HepG2 (cell line): Measurements from ENCODE around the gene TCL1A. TPM values are rescaled to one million over a fixed set of nuclear protein-coding genes. Genes with fewer than 3 reads are reported as not detected.

ENCODE experiments used
- ATAC-seq: fragments of 200-7000 bp; cut with Tn5 transposase; 3 replicates; pipeline ENCODE4 v1.9.1; 2020; ENCODE audit warnings: mild to moderate bottlenecking, moderate library complexity
- BruUV-seq: library from RNA; stranded (reverse); fragments of 400-500 nt; replicated peaks from 2 replicates; lab custom pipeline; 2021; lab: Mats Ljungman, UMichigan
- CTCF ChIA-PET: fragments of 300-600 bp; formaldehyde crosslinking; extraction: SDS; loops from one replicate; lab custom pipeline; 2021; ENCODE audit warnings: low total read pairs, inconsistent platforms, low intra/inter-chr PET ratio; lab: Yijun Ruan, JAX
- POLR2A ChIA-PET: fragments of 350-600 bp; sonication (Branson Sonifier 250); formaldehyde crosslinking; loops from one replicate; lab custom pipeline; 2020; ENCODE audit warnings: antibody characterized with exemption, inconsistent platforms; lab: Yijun Ruan, JAX
- DNase-seq: peaks from one replicate; pipeline ENCODE4 v3.0.0-alpha.2; 2015; ENCODE audit warnings: low spot score
- FAIRE-seq: peaks from 3 replicates; lab custom pipeline; 2011; peaks lifted over from hg19 to GRCh38; lab: Jason Lieb, UNC
- H2AFZ ChIP-seq: one replicate; pipeline ENCODE4 v1.6.1; 2011; ENCODE audit warnings: low read length, inconsistent platforms
- H3K27ac ChIP-seq: fragments of 300-600 bp; 3 replicates; pipeline ENCODE4 v1.8.0; 2011; ENCODE audit warnings: mixed run types, mild to moderate bottlenecking, mixed read lengths, low read length, inconsistent platforms; ENCODE audit not compliant: insufficient read depth; ENCODE audit errors: extremely low read length
- H3K27me3 ChIP-seq, 2 experiments: fragments of 200-600 bp in 1 of 2; 2 replicates in 1 of 2; 3 replicates in 1 of 2; pipeline versions ENCODE4 v1.6.0 to v1.8.0; 2011; ENCODE audit warnings: low read length in 2 of 2, mild to moderate bottlenecking in 2 of 2, moderate library complexity in 2 of 2, inconsistent platforms in 1 of 2; ENCODE audit not compliant: insufficient read depth in 2 of 2, control insufficient read depth in 1 of 2
- H3K36me3 ChIP-seq, 2 experiments: fragments of 200-600 bp in 1 of 2; replicated peaks in 1 of 2; 2 replicates in 1 of 2; 3 replicates in 1 of 2; pipeline versions ENCODE4 v1.5.1 to v1.8.0; 2011; ENCODE audit warnings: low read length in 2 of 2, inconsistent platforms in 1 of 2; ENCODE audit not compliant: insufficient read depth in 2 of 2, control insufficient read depth in 1 of 2
- H3K4me1 ChIP-seq: 2 replicates; pipeline ENCODE4 v1.5.1; 2012; ENCODE audit warnings: low read length, inconsistent platforms; ENCODE audit not compliant: insufficient read depth
- H3K4me2 ChIP-seq: 2 replicates; pipeline ENCODE4 v1.6.0; 2011; ENCODE audit warnings: low read depth, low read length, inconsistent platforms
- H3K4me3 ChIP-seq, 3 experiments: fragments of 200-600 bp in 1 of 3; sonication (generic), shearing (Covaris generic) in 1 of 3; replicated peaks in 1 of 3; 2 replicates each; pipeline ENCODE4 v1.5.1; 2011 to 2016; ENCODE audit warnings: low read length in 3 of 3, inconsistent platforms in 2 of 3, low read depth in 2 of 3, mild to moderate bottlenecking in 2 of 3, control low read depth in 1 of 3, mixed read lengths in 1 of 3; ENCODE audit not compliant: insufficient read depth in 1 of 3
- H3K79me2 ChIP-seq: one replicate; pipeline ENCODE4 v1.6.1; 2011; ENCODE audit warnings: low read length, inconsistent platforms; ENCODE audit not compliant: insufficient read depth
- H3K9ac ChIP-seq: 2 replicates; pipeline ENCODE4 v1.6.0; 2011; ENCODE audit warnings: mild to moderate bottlenecking, low read depth, low read length, inconsistent platforms; ENCODE audit not compliant: insufficient read depth
- H3K9me3 ChIP-seq: 2 replicates; pipeline ENCODE4 v1.5.1; 2012; ENCODE audit warnings: mild to moderate bottlenecking, low read length
- H4K20me1 ChIP-seq: 2 replicates; pipeline ENCODE4 v1.6.0; 2011; ENCODE audit warnings: inconsistent platforms, mild to moderate bottlenecking, low read length, moderate library complexity; ENCODE audit not compliant: insufficient read depth
- ATF1 ChIP-seq: IDR thresholded peaks from 2 replicates; pipeline ENCODE4 v1.6.1; 2016; ENCODE audit warnings: mild to moderate bottlenecking, control low read depth
- CREM ChIP-seq, 2 experiments: sonication (generic) in 1 of 2; formaldehyde crosslinking in 1 of 2; IDR thresholded peaks; 2 replicates each; pipeline versions ENCODE4 v1.4.0 to v1.6.1; 2016 to 2020; ENCODE audit warnings: antibody characterized with exemption in 1 of 2, mild to moderate bottlenecking in 1 of 2, missing genetic modification reagents in 1 of 2
- HNRNPK ChIP-seq: fragments of 200-400 bp; formaldehyde crosslinking; IDR thresholded peaks from 2 replicates; pipeline ENCODE4 v1.6.1; 2018; ENCODE audit warnings: low read length, low read depth, moderate library complexity, mild to moderate bottlenecking; ENCODE audit not compliant: poor library complexity, severe bottlenecking
- TCF12 ChIP-seq, 2 experiments: fragments of 450-650 bp in 1 of 2; sonication (generic) in 1 of 2; formaldehyde crosslinking in 1 of 2; IDR thresholded peaks; 2 replicates each; pipeline versions ENCODE4 v1.6.1 to v1.8.0; 2017 to 2022; ENCODE audit warnings: antibody characterized with exemption in 1 of 2, mild to moderate bottlenecking in 1 of 2, missing genetic modification reagents in 1 of 2, moderate library complexity in 1 of 2
- WGBS: methylation state at CpG from one replicate; pipeline ENCODE4 v1.1.6; 2017; ENCODE audit warnings: low lambda C conversion rate; 5-methylcytosine and 5-hydroxymethylcytosine counted together
- in situ Hi-C: cut with HindIII; loops from 2 replicates; pipeline ENCODE4 v1.10.0; 2017; ENCODE audit warnings: low pct_unique_long_range_greater_than_20kb; ENCODE audit not compliant: extremely low pct_ligation_motif_present
- intact Hi-C: fragments of 100-400 bp; cut with micrococcal nuclease; formaldehyde crosslinking; loops from one replicate; pipeline ENCODE4 v1.10.0; 2022; ENCODE audit not compliant: unreplicated experiment
- polyA plus RNA-seq, 8 experiments: library from polyadenylated mRNA; depleted of rRNA in 3 of 8; stranded (reverse) in 7 of 8; unstranded in 1 of 8; fragments of >200 nt; fragmentation: Illumina TruSeq in 4 of 8; extraction: Trizol in 4 of 8; gene quantifications; 2 replicates each; pipeline versions ENCODE4 v1.2.1 to v1.2.3, GENCODE V29; 2011 to 2016; ENCODE audit warnings: low read depth in 4 of 8, missing spikeins in 1 of 8, mixed read lengths in 1 of 8; ENCODE audit not compliant: insufficient read depth in 1 of 8
- total RNA-seq, 5 experiments: library from RNA; depleted of rRNA; stranded (reverse); fragments of >200 nt; fragmentation: Illumina TruSeq; extraction: Trizol; gene quantifications; 2 replicates each; pipeline ENCODE4 v1.2.3, GENCODE V29; 2016; ENCODE audit warnings: low read depth in 1 of 5
- TF ChIP-seq, protein P1 (sequence below): sonication (generic); formaldehyde crosslinking; IDR thresholded peaks from 2 replicates; pipeline ENCODE4 v1.8.0; 2022; ENCODE audit warnings: mild to moderate bottlenecking, missing genetic modification reagents; ENCODE audit not compliant: insufficient replicate concordance
- TF ChIP-seq, protein P2 (sequence below): sonication (generic); formaldehyde crosslinking; IDR thresholded peaks from 2 replicates; pipeline ENCODE4 v1.4.0; 2020; ENCODE audit warnings: mild to moderate bottlenecking, low read depth, missing genetic modification reagents
- TF ChIP-seq, protein P3 (sequence below): sonication (generic); formaldehyde crosslinking; IDR thresholded peaks from 2 replicates; pipeline ENCODE4 v1.4.0; 2020; ENCODE audit warnings: missing genetic modification reagents, borderline replicate concordance

TCL1A gene
- total and polyA plus RNA-seq, 2 of the 13 experiments (the other 11 are each of a cell fraction or from before 2014, with no cell fraction given) = not detected

DNA sequence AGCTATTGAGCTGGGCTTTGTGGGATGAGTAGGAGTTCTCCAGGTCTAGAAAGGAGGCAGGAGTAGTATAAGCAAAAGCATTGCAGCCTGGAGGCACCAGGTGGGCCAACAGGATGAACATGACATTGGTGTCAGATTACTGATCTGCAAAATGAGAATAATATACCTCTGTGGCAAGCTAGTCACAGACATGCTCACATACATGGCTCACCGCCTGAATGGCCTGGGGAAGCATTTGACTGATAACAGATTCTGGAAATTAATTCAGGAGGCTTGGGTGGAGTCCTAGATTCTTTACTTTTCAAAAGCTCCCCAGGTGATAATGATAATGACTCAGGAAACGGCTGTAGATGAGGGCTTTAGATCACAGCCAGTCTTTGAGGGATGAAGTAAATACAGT lies 27.0 kb downstream of the TCL1A start (continued):
- TF ChIP-seq, protein P1, sequence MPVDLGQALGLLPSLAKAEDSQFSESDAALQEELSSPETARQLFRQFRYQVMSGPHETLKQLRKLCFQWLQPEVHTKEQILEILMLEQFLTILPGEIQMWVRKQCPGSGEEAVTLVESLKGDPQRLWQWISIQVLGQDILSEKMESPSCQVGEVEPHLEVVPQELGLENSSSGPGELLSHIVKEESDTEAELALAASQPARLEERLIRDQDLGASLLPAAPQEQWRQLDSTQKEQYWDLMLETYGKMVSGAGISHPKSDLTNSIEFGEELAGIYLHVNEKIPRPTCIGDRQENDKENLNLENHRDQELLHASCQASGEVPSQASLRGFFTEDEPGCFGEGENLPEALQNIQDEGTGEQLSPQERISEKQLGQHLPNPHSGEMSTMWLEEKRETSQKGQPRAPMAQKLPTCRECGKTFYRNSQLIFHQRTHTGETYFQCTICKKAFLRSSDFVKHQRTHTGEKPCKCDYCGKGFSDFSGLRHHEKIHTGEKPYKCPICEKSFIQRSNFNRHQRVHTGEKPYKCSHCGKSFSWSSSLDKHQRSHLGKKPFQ = no peak
- no peak for TF ChIP-seq TCF12 (IDR thresholded peaks at IDR 0.05)
- no peak for TF ChIP-seq TCF12 (CRISPR knock-in tag; IDR thresholded peaks at IDR 0.05)
- TF ChIP-seq CREM (IDR thresholded peaks at IDR 0.05) = no peak
- TF ChIP-seq CREM (CRISPR knock-in tag; IDR thresholded peaks at IDR 0.05) = no peak
- no peak for TF ChIP-seq ATF1 (CRISPR knock-in tag)
- TF ChIP-seq, all 625 proteins: peak for 0

DNA sequence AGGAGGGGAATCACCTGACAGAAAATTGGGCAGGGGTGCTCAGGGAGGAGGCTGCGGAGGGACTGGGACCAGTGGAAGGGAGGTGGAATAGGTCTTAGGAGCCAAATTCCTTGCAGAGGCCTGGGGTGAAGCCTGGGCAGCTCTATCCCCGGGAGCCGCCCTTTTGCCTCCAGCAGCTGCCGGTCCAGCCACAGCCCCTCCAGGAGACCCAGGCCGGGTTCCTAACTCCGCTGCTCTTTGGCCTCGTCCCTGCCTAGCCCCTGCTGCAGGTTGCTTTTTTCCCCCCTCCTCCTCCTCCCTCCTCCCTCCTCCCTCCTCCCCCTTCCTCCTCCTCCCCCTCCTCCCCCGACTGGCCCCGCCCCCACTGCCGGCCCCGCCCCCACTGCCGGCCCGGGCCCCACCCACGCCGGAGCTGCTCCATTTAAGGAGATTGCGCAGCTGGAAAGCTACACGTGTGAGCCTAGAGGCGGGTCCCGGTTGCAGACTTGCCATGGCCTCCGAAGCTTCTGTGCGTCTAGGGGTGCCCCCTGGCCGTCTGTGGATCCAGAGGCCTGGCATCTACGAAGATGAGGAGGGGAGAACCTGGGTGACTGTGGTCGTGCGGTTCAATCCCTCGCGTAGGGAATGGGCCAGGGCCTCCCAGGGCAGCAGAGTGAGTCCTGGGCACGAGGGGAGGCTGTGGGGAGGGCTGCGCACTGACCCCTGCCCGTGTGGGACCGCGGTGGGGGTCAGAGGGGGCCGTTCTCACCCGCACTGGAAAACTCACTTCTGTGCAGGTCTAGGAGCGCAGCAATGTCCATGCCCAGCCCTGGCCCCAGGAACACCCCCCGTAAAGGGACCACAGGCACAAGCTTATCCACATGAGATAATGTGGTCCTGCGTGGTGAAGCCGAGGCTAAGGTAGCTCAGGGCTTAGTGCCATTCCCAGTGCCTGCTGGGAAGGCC lies 27.7 kb downstream of the TCL1A start, which contains the start of gene TCL1B:
Gene TCL1B, plus strand, starts transcription at position 449 of the 945 bp plus-strand sequence. Its CDS starts 42 bp downstream, at position 491.
- WGBS = 27% methylated on average over 26 of the region's 38 CpGs
- POLR2A ChIA-PET = no interaction called here
- no peak within 1 kb of the TSS for H3K4me2 ChIP-seq
- H4K20me1 ChIP-seq = no peaks in the 10 kb centered on the region
- no peak within 1 kb of the TSS for H3K4me3 ChIP-seq
- in situ Hi-C loops = no loop called here
- ATAC-seq = no peak; the same call in 2 of the 3 replicates
- no peak for DNase-seq
- H3K9me3 ChIP-seq = no peaks in the 10 kb centered on the region
- no peak within 1 kb of the TSS for H2AFZ ChIP-seq
- H3K27ac ChIP-seq = no peak within 1 kb of the TSS
- no TSS peak for BruUV-seq
- TF ChIP-seq, protein P2, sequence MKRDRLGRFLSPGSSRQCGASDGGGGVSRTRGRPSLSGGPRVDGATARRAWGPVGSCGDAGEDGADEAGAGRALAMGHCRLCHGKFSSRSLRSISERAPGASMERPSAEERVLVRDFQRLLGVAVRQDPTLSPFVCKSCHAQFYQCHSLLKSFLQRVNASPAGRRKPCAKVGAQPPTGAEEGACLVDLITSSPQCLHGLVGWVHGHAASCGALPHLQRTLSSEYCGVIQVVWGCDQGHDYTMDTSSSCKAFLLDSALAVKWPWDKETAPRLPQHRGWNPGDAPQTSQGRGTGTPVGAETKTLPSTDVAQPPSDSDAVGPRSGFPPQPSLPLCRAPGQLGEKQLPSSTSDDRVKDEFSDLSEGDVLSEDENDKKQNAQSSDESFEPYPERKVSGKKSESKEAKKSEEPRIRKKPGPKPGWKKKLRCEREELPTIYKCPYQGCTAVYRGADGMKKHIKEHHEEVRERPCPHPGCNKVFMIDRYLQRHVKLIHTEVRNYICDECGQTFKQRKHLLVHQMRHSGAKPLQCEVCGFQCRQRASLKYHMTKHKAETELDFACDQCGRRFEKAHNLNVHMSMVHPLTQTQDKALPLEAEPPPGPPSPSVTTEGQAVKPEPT (CRISPR knock-in tag) = no peak
- TF ChIP-seq, protein P3, sequence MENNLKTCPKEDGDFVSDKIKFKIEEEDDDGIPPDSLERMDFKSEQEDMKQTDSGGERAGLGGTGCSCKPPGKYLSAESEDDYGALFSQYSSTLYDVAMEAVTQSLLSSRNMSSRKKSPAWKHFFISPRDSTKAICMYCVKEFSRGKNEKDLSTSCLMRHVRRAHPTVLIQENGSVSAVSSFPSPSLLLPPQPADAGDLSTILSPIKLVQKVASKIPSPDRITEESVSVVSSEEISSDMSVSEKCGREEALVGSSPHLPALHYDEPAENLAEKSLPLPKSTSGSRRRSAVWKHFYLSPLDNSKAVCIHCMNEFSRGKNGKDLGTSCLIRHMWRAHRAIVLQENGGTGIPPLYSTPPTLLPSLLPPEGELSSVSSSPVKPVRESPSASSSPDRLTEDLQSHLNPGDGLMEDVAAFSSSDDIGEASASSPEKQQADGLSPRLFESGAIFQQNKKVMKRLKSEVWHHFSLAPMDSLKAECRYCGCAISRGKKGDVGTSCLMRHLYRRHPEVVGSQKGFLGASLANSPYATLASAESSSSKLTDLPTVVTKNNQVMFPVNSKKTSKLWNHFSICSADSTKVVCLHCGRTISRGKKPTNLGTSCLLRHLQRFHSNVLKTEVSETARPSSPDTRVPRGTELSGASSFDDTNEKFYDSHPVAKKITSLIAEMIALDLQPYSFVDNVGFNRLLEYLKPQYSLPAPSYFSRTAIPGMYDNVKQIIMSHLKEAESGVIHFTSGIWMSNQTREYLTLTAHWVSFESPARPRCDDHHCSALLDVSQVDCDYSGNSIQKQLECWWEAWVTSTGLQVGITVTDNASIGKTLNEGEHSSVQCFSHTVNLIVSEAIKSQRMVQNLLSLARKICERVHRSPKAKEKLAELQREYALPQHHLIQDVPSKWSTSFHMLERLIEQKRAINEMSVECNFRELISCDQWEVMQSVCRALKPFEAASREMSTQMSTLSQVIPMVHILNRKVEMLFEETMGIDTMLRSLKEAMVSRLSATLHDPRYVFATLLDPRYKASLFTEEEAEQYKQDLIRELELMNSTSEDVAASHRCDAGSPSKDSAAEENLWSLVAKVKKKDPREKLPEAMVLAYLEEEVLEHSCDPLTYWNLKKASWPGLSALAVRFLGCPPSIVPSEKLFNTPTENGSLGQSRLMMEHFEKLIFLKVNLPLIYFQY = no peak
- peak; percentile 14 for TF ChIP-seq HNRNPK
- H3K9ac ChIP-seq = no peak within 1 kb of the TSS
- no peaks in the 10 kb centered on the region for H3K4me1 ChIP-seq
- no peak for FAIRE-seq
- CTCF ChIA-PET = no interaction called here
- H3K27me3 ChIP-seq = peaks cover 1 to 22% of the 10 kb centered on the region in 2 experiments; a peak in 3 of 5 replicates
- H3K79me2 ChIP-seq = no peaks in the 10 kb centered on the region
- intact Hi-C loops = no loop called here
- no peaks in the 10 kb centered on the region for H3K36me3 ChIP-seq
